Ecto neural progenitor cell (in vitro differentiated cells): ENCODE results near the gene HYCC2.
"Not testable (repeated sequence)": the region's sequence is repeated elsewhere in the genome, so short reads cannot be mapped to it uniquely, and the experiment has no call there.

Experiments
- DNase-seq: peaks from one replicate; pipeline ENCODE4 v3.0.0-alpha.2; 2018; ENCODE audit warnings: low spot score

The HYCC2 gene

DNA sequence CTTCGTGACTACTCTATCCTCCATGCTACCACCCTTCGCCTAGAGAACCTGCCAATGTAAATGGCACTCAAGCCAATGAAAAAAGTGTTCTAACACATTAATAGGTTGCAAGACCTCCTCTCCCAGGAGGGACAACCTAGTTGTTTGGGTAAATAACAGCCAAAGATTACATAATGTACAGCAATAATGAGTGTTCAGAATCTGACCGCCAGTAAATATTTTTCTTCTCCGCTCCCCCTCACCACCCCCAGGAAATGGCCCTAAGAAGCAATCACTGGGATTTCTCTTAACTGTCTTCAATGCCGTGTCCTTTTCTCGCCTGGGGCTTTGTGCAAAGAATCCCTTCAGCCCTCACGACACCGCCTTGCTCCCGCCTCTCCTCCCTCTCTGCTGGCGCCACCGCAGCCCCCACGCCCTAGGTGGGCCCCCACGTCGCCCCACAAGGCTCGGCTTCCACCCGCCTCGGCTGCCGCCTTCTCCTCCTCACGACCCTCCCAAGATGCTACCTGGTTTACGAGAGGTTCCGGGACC is 458 bp downstream of the HYCC2 start:
- DNase-seq: no peak

DNA sequence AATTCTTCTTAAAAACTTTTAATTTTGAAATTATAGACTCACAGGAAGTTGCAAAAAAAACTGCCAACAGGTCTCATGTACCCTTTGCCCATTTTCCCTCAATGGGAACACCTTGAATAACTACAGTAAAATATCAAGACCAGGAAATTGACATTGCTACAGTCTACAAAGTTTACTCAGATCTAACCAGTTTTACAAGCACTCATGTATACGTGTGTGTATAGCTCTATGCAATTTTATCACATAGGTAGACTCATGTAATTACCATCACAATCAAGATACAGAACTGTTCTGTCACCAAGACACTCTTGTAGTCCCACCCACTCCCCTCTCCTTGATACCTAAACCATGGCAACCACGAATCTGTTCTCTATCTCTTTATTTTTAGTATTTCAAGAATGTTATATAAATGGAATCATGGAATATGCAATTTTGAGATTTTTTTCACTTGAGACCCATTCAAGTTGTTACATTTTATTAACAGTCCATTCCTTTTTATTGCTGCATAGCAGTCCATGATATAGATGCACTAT is 6.6 kb downstream of the HYCC2 start:
- DNase-seq: no peak

DNA sequence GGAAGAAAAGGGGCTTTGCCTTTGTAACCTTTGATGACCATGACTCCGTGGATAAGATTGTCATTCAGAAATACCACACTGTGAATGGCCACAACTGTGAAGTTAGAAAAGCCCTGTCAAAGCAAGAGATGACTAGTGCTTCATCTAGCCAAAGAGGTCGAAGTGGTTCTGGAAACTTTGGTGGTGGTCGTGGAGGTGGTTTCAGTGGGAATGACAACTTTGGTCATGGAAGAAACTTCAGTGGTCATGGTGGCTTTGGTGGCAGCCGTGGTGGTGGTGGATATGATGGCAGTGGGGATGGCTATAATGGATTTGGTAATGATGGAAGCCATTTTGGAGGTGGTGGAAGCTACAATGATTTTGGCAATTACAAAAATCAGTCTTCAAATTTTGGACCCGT is 8.0 kb downstream of the HYCC2 start:
- DNase-seq: not testable (repeated sequence)

DNA sequence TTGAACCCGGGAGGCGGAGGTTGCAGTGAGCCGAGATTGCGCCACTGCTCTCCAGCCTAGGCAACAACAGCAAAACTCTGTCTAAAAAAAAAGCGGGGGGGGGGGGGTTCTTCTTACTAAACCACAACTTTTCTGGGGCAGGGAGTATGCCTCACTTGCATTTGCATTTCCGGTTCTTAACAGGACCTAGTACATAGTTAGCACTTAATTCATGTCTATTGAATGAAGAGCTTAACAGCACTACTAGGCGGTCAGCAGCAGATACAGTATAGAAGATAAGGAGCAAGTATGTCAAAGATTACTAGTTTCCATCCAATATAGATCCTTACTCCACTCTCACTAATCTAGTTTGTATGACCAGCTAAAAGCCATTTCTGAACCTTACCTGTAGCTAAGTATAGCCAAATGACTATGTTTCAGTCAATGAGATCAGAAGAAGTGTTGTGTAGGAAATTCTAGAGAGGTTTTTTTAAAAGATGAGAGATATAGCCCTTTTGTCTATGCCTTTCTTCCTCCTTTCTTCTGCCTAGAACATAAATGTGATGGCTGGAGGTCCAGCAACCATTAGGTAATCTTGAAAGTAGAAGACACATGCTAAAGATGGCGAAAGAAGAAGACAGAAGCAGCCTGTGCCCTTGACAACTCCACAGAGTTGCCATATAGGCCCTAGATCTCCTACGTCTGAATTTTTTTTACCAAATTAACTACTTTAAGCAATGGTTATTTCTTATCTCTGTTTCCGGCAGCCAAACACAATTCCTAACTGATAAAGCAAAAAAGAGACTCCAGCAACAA is 11.3 kb downstream of the HYCC2 start:
- no peak for DNase-seq

DNA sequence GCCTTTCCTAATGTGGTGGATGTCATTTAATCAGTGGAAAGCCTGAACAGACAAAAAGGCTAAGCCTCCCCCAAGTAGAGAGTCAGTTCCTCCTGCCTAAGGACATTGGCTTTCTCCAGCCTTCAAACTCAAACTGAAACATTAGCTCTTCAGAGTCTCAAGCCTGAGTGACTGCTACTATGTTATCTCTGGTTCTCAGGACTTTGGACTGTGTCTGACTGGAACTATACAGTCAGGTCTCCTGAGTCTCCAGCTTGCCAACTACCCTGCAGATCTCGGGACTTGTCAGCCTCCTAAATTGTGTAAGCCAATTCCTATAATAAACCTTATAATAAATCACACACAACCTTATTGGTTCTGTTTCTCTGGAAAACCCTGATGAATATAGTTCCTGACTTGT is 12.6 kb downstream of the HYCC2 start:
- no peak for DNase-seq

DNA sequence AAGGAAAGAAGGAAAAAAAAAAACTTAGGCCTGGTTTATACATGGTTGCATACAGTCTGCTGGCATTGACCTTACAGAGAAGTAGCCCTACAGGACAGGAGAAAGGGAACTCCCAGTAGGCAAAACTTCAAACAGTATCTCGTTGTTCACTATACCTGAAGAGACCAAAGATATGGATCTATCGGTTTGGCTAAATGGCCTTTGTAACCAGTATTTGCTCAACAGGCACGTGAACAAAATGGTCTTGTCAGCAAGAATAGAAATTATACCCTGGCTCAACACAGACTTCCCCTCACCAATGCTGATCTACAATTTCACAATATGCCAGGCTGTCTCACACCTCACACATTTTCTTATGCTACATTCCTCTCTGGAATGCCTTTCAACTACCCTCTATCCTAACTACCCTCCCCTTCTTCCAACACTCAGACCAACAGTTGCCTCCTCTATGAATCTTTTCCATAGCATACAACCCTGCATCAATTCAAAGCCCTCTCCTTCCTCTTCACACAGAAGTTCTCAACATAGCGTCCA is 13.7 kb downstream of the HYCC2 start:
- no peak for DNase-seq

DNA sequence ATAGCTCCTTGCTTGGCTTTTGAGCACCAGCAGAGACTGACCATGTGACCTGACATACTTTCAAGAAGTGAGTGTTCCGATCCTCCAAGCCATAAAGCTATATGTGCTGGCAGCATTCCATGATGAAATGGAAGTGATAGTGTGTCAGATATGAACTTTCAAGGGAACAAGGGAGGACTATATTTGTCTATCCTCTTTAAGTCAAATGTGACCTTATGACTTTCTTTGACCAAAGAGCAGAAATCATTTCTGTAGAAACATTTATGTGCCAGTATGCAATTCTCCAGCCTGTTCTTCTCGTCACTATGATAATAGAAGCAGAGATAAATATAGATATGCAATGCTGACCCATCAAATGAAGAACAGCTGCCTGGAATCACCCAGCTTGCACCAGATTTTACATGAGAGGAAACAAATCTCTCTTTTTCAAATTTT is 14.4 kb downstream of the HYCC2 start:
- DNase-seq: no peak

DNA sequence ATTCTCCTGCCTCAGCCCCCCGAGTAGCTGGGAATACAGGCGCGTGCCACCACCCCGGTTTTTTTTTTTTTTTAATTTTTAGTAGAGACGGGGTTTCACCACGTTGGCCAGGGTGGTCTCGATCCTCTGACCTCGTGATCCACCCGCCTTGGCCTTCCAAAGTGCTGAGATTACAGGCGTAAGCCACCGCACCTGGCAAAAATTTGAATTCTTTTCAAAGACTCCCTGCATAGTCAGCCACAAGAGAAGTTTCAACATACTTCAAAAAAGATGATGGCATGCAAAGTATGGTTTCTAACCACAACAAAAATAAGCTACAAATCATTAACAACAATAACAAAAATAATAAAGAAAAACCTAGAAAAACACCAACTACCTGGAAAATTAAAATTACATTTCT is 22.0 kb downstream of the HYCC2 start:
- no peak for DNase-seq

DNA sequence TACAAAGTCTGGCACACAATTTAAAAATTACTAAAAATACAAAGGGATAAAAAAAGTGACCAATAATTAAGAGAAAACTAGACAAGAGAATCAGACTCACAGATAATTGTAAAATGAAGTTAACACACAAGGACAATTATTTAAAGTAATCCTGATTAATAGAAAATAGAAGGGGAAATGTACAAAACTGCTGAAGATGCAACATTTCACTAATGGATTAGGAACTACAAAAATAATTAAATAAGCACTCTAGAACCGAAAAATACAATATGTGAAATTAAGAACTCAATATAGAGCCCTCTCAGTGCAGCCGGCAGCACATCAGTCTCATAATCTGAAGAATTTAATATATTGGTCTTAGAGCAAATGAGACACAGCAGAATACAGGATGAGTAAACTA is 24.6 kb downstream of the HYCC2 start:
- no peak for DNase-seq

DNA sequence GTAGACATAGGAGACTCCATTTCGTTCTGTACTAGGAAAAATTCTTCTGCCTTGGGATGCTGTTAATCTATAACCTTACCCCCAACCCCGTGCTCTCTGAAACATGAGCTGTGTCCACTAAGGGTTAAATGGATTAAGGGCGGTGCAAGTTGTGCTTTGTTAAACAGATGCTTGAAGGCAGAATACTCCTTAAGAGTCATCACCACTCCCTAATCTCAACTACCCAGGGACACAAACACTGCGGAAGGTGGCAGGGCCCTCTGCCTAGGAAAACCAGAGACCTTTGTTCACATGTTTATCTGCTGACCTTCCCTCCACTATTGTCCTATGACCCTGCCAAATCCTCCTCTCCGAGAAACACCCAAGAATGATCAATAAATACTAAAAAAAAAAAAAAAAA is 28.4 kb downstream of the HYCC2 start:
- not testable (repeated sequence) for DNase-seq

DNA sequence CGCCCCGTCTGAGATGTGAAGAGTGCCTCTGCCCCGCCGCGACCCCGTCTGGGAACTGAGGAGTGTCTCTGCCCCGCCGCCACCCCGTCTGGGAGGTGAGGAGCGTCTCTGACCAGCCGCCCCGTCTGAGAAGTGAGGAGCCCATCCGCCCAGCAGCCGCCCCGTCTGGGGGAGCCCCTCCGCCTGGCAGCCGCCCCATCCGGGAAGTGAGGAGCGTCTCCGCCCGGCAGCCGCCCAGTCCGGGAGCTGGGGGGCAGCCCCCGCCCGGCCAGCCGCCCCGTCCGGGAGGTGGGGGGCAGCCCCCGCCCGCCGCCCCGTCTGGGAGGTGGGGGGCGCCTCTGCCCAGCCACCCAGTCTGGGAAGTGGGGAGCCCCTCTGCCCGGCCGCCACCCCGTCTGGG is 29.0 kb downstream of the HYCC2 start:
- not testable (repeated sequence) for DNase-seq

DNA sequence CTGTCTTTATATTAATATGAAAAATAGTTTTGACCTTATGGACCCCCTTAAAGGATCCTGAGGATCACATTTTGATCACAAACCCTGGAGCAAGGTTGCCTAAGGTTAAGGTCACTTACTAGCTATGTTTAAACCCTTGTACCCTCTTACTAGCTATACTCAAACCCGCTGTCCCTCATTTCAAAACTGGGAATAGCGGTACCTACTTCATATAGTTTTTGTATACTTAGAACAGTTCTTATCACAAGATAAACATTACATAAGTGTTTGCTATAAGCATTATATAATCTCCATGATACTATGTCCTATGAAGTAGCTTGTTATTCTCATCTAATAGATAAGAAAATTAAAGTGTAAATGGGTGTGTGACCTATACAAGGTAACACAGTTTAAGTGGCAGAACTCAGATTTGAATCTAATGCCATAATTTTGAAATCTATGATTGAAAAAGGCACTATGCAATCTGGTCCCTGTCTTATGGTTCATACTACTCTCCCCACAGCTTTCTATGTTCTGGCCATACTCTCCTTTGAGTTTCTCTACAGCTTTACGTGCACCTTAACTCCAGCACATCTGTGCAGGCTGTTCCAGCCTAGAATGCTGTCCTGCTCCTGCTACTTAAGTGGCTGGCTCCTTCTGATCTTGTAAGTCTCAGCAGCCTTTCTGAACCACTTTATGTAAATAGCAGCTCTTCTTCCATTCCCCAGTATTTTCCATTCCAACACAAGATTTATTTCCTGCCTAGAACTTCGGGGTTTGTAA is 30.4 kb downstream of the HYCC2 start:
- no peak for DNase-seq

DNA sequence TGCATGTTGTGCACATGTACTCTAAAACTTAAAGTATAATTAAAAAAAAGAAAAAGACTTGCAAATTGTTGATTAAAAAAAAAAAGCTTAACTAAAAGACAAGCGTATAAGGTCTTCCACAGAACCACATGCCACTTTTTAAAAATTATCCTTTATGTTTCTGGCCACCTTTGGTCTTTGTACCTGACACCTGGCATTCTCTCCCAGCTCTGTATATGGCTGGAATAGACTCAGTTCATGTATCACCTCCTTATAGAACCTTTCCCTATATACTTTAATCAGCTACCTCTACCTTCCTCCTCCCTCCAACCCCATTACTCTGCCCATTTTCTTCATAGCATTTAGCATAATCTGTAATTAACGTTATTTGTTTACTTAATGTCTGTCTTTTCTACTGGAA is 32.6 kb downstream of the HYCC2 start:
- no peak for DNase-seq

DNA sequence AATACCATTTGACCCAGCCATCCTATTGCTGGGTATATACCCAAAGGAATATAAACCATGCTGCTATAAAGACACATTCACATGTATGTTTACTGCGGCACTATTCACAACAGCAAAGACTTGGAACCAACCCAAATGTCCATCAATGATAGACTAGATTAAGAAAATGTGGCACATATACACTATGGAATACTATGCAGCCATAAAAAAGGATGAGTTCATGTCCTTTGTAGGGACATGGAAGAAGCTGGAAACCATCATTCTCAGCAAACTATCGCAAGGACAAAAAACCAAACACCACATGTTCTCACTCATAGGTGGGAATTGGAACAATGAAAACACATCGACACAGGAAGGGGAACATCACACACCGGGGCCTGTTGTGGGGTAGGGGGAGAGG is 33.1 kb downstream of the HYCC2 start:
- not testable (repeated sequence) for DNase-seq

DNA sequence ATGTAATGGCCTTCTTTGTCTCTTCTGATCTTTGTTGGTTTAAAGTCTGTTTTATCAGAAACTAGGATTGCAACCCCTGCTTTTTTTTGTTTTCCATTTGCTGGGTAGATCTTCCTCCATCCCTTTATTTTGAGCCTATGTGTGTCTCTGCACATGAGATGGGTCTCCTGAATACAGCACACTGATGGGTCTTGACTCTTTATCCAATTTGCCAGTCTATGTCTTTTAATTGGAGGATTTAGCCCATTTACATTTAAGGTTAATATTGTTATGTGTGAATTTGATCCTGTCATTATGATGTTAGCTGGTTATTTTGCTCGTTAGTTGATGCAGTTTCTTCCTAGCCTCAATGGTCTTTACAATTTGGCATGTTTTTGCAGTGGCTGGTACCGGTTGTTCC is 37.1 kb downstream of the HYCC2 start:
- not testable (repeated sequence) for DNase-seq

DNA sequence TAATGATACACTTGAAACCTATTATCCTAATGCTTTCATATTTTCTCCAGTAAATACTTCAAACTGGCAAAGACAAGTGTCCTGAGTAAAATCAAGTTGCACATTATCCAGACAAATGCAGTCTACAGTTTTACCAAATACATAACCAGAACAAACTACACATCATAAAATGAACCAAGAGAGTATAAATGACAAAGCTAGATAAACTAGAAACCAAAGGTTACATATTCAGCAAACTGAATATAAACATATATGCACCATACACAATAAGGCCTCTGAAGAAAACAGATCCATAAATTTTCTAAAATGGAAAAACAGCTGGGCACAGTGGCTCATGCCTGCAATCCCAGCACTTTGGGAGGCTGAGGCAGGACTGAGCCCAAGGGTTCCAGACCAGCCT is 47.0 kb downstream of the HYCC2 start:
- DNase-seq: no peak

DNA sequence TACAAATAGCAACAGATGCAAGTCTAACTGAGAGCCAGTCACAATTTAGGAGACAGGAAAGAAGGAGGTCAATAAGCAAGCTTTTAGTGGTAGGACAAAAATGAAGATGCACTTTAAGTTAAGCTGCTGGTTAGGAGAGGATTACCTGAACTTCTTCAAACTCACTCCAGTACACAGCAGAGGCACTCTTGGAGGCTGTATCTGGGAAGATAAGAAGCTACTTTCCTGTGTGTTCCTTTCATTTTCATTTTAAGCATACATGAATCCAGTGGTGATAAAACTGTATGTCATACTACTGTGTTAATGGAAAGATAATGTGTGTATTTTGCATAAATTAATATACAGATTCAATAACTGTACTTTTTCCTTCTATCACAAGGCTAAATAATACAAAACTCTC is 49.6 kb downstream of the HYCC2 start:
- no peak for DNase-seq
